GM21825 (cell line): Measurements from ENCODE around the gene IFNLR1.

Source experiments
- ATAC-seq: cut with Tn5 transposase; IDR thresholded peaks from one replicate; pipeline ENCODE4 v1.9.1; 2021; ENCODE audit warnings: mild to moderate bottlenecking, moderate library complexity; ENCODE audit not compliant: unreplicated experiment

The IFNLR1 gene

GRCh38 chr1:24108334-24109165 lies 78.5 kb downstream of the IFNLR1 start:
- no peak for ATAC-seq

GRCh38 chr1:24107462-24108138 lies 79.5 kb downstream of the IFNLR1 start:
- ATAC-seq = no peak

- no peak for ATAC-seq
Observed at GRCh38 chr1:24105368-24106160, 81.5 kb downstream of the IFNLR1 start.

DNA sequence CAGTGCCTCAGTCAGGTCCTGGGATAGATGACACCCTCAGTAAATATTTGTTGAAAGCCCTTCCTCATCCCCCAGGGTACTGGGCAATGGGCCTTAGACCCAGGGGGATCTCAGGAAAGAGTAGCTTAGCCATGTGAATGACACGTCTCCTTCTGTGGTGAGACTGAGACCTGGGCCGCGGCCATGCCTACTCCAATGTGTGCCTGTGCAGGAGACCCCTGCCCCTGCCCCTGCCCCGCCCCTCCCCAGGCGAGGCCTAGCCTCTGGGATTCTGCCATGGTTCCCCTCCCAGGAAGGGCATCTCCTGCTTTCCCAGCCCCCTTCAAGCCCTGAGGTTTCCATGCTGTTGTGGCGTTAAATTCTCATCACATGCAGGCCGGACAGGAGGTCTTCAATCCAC lies 82.2 kb downstream of the IFNLR1 start:
- ATAC-seq = no peak
